Measurements from ENCODE around the gene SND1. TPM values are rescaled to one million over a fixed set of nuclear protein-coding genes. Genes with fewer than 3 reads are reported as not detected.

SND1 gene
- total RNA-seq, 1 experiment from 2014 or later = 218 TPM

DNA sequence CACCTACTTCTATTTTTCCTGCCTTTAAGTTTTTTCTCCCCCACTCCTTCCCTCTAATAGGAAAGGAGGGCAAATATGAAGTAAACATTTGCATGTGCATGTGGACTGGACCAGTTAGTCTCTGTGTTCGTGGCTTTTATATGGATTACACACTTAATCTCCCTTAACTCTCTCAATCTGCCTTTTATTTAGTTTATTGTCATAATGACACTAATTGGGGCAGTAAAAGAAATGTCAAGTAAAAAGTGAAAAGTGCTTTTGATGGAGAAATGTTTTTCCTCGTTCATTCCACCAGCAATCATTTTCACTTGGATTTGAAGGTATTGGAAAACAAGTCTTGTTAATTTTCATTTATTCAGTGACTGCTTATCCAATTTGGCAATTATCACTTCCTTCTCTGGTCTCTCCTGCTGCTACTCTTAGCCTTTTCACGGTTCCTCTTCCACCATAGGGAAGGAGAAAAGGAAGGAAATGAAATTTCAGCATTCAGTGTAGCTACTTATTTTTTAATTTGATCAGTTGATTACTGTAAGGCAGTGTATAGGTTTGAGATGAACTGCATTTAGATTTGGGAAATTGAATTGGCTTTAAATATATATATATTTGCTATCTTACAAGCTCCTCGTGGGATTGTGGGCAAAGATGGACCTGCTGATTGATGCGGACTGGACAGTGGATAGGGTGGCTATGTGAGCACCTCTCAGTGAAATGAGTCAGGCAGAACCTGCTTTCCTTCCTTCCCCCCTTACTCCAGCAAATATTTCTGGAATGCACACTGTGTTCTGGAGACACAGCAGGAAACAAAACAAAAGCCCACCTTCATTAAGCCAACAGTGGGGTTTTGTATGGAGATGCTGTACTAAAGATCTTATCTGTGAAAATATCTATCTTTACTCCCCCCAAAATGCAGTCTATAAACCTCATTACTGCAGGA is 301.7 kb downstream of the SND1 start:
- no peak overlapping the region for H3T11ph ChIP-seq (ENCODE audit: low read length)
- H3K4me2 ChIP-seq (ENCODE audit: insufficient read depth, insufficient read length, low read length) = no peak overlapping the region
- no peak overlapping the region for H2AK5ac ChIP-seq (ENCODE audit: insufficient read length, low read length)
- H4K5ac ChIP-seq (ENCODE audit: insufficient read length, low read depth, low read length) = no peak overlapping the region
- peaks cover 0 to 4% (median 0%) of the 10 kb centered on the region in 3 experiments; a peak in 2 of 7 replicates for H3K36me3 Mint-ChIP-seq (ENCODE audit: insufficient read depth in 1 of 3, low read depth in 3 of 3)
- H4K91ac ChIP-seq (ENCODE audit: insufficient read length, low read depth, low read length) = no peak overlapping the region
- no peaks in the 10 kb centered on the region for H3K23me2 ChIP-seq (ENCODE audit: insufficient read length, low read depth, low read length, poor library complexity, severe bottlenecking)
- no peak overlapping the region for H3K14ac ChIP-seq (ENCODE audit: insufficient read depth, low read length)
- no CpG with 5 or more reads among the region's 5 CpGs for WGBS (ENCODE audit: extremely low coverage, insufficient read length, low lambda C conversion rate)
- H3K9ac ChIP-seq (ENCODE audit: extremely low read depth, insufficient read length, low read length) = no peak overlapping the region
- H2BK15ac ChIP-seq (ENCODE audit: low read depth, low read length) = no peak overlapping the region
- no peak overlapping the region for H3K4ac ChIP-seq (ENCODE audit: low read depth, low read length)
- no peak overlapping the region for H2AFZ ChIP-seq (ENCODE audit: low read length)
- no peak overlapping the region for H3K56ac ChIP-seq (ENCODE audit: insufficient read length, low read depth, low read length)
- H3K18ac ChIP-seq (ENCODE audit: insufficient read length, low read depth, low read length) = no peak overlapping the region
- no peak overlapping the region for H2BK12ac ChIP-seq (ENCODE audit: insufficient read length, low read depth, low read length)
- no peak overlapping the region for H2BK20ac ChIP-seq (ENCODE audit: low read depth, low read length, poor library complexity, severe bottlenecking)
- H4K20me1 ChIP-seq (ENCODE audit: control insufficient read depth, insufficient read depth, insufficient read length) = no peaks in the 10 kb centered on the region
- no peak overlapping the region for H2BK5ac ChIP-seq (ENCODE audit: insufficient read length, low read length)
- H3K79me1 ChIP-seq (ENCODE audit: insufficient read depth, low read depth, low read length, poor library complexity, severe bottlenecking) = no peaks in the 10 kb centered on the region
- no peaks in the 10 kb centered on the region for H3K27me3 Mint-ChIP-seq (ENCODE audit: low read depth)
- H3K4me3 Mint-ChIP-seq = no peak overlapping the region
- H3K79me2 ChIP-seq (ENCODE audit: insufficient read depth, low read length) = no peaks in the 10 kb centered on the region
- H4K8ac ChIP-seq (replicated peaks; ENCODE audit: insufficient read length, low read depth, low read length) = no peak overlapping the region
- DNase-seq = no peak
- H3K4me1 ChIP-seq (ENCODE audit: insufficient read depth, low read length) = peaks cover 6% of the 10 kb centered on the region; the same call in 1 of the 2 replicates
- H3K27me3 ChIP-seq (ENCODE audit: insufficient read depth, low read length) = no peaks in the 10 kb centered on the region
- peaks cover 12 to 13% of the 10 kb centered on the region in 2 experiments for H3K4me1 Mint-ChIP-seq
- no peak overlapping the region for H2BK120ac ChIP-seq (ENCODE audit: low read depth, low read length, poor library complexity, severe bottlenecking)
- H3K27ac Mint-ChIP-seq = 0 out of 7 replicates have a peak overlapping the region, but pooled peaks of 1 of the 3 experiments have one; percentile 27
- TF ChIP-seq, protein P1, sequence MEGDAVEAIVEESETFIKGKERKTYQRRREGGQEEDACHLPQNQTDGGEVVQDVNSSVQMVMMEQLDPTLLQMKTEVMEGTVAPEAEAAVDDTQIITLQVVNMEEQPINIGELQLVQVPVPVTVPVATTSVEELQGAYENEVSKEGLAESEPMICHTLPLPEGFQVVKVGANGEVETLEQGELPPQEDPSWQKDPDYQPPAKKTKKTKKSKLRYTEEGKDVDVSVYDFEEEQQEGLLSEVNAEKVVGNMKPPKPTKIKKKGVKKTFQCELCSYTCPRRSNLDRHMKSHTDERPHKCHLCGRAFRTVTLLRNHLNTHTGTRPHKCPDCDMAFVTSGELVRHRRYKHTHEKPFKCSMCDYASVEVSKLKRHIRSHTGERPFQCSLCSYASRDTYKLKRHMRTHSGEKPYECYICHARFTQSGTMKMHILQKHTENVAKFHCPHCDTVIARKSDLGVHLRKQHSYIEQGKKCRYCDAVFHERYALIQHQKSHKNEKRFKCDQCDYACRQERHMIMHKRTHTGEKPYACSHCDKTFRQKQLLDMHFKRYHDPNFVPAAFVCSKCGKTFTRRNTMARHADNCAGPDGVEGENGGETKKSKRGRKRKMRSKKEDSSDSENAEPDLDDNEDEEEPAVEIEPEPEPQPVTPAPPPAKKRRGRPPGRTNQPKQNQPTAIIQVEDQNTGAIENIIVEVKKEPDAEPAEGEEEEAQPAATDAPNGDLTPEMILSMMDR (conservative IDR thresholded peaks at IDR 0.05) = no peak
- no peak overlapping the region for H3K23ac ChIP-seq (ENCODE audit: insufficient read length, low read depth, low read length)
- no peak overlapping the region for H3K27ac ChIP-seq (ENCODE audit: insufficient read length, low read depth, low read length)
- H3K9me3 Mint-ChIP-seq = no peaks in the 10 kb centered on the region
- no peaks in the 10 kb centered on the region for H3K9me3 ChIP-seq (ENCODE audit: control insufficient read depth, low read depth, low read length)

Data from H9 (cell line).